ENCODE results near the gene EP400.

- no peak for TF ChIP-seq CTCF (IDR thresholded peaks at IDR 0.05; ENCODE audit: low read length)
- no peak for TF ChIP-seq EZH2 (IDR thresholded peaks at IDR 0.05; ENCODE audit: borderline replicate concordance, low read length)
Measured at GRCh38 chr12:132062481-132062880, 112.7 kb downstream of the EP400 start.
